WERI-Rb-1 (cell line): Measurements from ENCODE around the gene APC.
A peak's percentile ranks its signal among the peaks of the same experiment; 100 is the strongest.

Experiments
- DNase-seq: peaks from one replicate; pipeline ENCODE4 v3.0.0-alpha.2; 2020
- H3K27ac ChIP-seq: fragments of 250-450 bp; sonication (Bioruptor Pico); 2 replicates; pipeline ENCODE4 v1.5.1; 2020; ENCODE audit warnings: mild to moderate bottlenecking, moderate library complexity
- H3K27me3 ChIP-seq: fragments of 250-450 bp; sonication (Bioruptor Pico); 2 replicates; pipeline ENCODE4 v1.5.1; 2021; ENCODE audit warnings: mild to moderate bottlenecking, low read depth, moderate library complexity; ENCODE audit not compliant: insufficient read depth, severe bottlenecking
- H3K36me3 ChIP-seq: fragments of 250-450 bp; sonication (Bioruptor Pico); 2 replicates; pipeline ENCODE4 v1.5.1; 2020; ENCODE audit warnings: mild to moderate bottlenecking, moderate library complexity
- H3K4me3 ChIP-seq: 2 replicates; pipeline ENCODE4 v1.5.1; 2011; ENCODE audit warnings: low read depth, mild to moderate bottlenecking, control low read depth, low read length
- H3K9me3 ChIP-seq: fragments of 250-450 bp; sonication (Bioruptor Pico); 2 replicates; pipeline ENCODE4 v1.5.1; 2021; ENCODE audit warnings: mild to moderate bottlenecking, moderate library complexity; ENCODE audit not compliant: severe bottlenecking
- TF ChIP-seq, protein P1 (sequence below): IDR thresholded peaks from 2 replicates; pipeline ENCODE4 v1.5.1; 2011; ENCODE audit warnings: low read depth, mild to moderate bottlenecking, control low read depth, inconsistent platforms, low read length

The APC gene

DNA sequence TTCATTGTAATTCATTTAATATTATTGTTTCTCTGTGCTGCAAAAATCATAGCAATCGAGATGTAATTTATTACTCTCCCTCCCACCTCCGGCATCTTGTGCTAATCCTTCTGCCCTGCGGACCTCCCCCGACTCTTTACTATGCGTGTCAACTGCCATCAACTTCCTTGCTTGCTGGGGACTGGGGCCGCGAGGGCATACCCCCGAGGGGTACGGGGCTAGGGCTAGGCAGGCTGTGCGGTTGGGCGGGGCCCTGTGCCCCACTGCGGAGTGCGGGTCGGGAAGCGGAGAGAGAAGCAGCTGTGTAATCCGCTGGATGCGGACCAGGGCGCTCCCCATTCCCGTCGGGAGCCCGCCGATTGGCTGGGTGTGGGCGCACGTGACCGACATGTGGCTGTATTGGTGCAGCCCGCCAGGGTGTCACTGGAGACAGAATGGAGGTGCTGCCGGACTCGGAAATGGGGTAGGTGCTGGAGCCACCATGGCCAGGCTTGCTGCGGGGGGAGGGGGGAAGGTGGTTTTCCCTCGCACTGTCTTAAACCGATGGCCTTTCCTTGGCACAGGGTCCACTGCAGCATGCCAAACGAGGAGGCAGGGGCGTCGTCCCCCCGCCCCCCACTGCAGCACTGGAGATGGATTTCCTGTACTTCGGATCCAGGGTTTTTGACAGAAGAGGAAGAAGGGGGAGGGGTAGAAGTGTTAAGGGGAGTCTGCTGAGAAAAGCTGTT is at the start of gene APC:
TSS of gene APC (plus strand) at position 423 of the 728 bp plus-strand sequence. CDS start 17,006 bp downstream, outside the sequence.
- Histone ChIP-seq H3K9me3 (no peaks in the 10 kb centered on the region), H3K4me3 (peak within 1 kb of the TSS; percentile 93), H3K36me3 (no peaks in the 10 kb centered on the region), H3K27me3 (no peaks in the 10 kb centered on the region), H3K27ac (peak within 1 kb of the TSS; percentile 64)
- TF ChIP-seq, protein P1, sequence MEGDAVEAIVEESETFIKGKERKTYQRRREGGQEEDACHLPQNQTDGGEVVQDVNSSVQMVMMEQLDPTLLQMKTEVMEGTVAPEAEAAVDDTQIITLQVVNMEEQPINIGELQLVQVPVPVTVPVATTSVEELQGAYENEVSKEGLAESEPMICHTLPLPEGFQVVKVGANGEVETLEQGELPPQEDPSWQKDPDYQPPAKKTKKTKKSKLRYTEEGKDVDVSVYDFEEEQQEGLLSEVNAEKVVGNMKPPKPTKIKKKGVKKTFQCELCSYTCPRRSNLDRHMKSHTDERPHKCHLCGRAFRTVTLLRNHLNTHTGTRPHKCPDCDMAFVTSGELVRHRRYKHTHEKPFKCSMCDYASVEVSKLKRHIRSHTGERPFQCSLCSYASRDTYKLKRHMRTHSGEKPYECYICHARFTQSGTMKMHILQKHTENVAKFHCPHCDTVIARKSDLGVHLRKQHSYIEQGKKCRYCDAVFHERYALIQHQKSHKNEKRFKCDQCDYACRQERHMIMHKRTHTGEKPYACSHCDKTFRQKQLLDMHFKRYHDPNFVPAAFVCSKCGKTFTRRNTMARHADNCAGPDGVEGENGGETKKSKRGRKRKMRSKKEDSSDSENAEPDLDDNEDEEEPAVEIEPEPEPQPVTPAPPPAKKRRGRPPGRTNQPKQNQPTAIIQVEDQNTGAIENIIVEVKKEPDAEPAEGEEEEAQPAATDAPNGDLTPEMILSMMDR, result no peak
- peak; percentile 93 for DNase-seq

DNA sequence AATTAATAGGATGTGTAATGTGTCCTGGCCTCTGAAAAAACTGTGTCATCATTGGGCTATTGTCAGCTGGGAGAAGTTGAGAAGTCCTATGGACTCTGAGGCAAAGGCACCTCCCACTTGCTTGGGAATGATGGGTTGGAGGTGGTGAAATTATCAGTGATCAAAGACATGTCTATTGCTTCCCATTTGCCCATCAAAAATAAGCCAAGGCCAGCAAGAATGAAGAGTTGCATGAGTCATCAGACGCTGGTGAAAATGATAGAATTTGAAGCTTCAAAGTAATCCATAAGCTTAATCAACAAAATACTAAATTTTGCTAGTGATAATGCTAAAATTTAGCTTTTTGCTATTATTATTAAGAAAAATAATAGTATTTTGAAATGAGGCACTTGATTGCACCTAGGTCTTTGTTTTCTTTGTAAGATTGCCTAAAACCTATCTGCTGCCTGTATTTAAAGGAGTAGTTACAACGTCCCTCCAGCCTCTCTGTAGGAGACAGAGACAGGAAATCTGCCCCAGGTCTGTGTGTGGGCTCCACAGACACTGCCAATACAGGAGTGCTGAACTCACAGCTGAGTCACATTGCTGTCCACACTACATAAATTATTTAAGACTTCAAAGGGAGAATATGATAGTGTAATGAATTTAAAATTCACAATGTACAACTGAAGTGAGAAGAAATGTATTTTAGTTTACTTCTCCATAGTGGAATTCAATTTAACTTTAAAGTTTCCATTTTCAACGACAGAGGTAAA is 48.4 kb upstream of the APC start:
- H3K36me3 ChIP-seq, result no peaks in the 10 kb centered on the region

DNA sequence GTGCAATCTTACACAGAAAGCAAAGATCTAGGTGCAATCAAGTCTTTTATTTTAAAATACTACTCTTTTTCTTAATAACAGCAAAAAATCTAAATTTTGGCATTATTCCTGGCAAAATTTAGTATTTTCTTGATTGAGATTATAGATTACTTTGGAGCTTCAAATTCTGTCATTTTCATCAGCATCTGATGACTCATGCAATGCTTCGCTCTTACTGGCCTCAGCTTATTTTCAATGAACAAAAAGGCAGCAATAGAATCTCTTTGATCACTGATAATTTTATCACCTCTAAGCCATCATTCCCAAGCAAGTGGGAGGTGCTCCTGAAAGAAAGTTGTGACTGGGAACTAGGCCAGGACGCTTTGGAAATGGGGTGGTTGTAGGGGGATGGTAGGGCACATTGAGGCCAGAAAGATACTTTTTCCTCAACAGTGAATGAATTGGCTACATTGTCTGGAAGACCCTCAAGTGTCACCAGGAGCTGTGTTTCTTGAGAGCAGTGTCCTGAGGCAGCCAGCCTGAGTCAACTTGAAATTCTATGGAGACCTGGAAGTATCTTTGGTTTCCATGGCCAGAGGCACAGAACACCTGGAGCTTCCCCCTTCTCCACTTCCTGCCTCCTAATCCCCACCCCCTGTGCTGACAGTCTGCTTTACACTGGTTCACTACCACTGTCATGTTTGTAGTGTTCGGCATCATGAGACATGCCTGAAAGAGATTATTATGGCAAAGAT is 46.9 kb upstream of the APC start:
- Histone ChIP-seq H3K4me3 (no peak overlapping the region), H3K9me3 (no peaks in the 10 kb centered on the region), H3K27me3 (no peaks in the 10 kb centered on the region), H3K27ac (no peak overlapping the region), H3K36me3 (no peaks in the 10 kb centered on the region)
- TF ChIP-seq, protein P1, result no peak
- DNase-seq, result no peak

More for the DNA sequence above, 48.4 kb upstream of the APC start:
- Histone ChIP-seq H3K27me3 (no peaks in the 10 kb centered on the region), H3K4me3 (no peak overlapping the region), H3K27ac (no peak overlapping the region), H3K9me3 (no peaks in the 10 kb centered on the region)
- no peak for DNase-seq
- TF ChIP-seq, protein P1, result no peak

DNA sequence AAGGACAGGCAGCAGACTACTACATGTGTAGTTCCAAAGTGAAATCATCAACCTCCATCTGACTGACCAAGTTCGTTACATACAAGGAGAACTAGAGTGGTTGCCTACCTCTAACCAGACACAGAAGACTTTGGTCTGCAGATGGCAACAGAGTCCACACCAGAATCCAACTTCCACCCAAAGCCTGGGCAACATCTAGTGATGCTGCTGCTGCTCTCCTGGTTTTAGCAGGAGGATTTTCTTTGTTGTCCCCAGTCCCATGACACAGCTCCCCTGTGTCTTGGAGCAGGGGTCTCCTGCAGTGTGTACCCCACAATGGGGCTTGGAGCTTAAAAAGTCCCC is 46.4 kb upstream of the APC start:
- no peaks in the 10 kb centered on the region for H3K9me3 ChIP-seq
- H3K4me3 ChIP-seq, result no peak overlapping the region
- no peak for DNase-seq
- no peak overlapping the region for H3K27ac ChIP-seq
- no peaks in the 10 kb centered on the region for H3K36me3 ChIP-seq
- TF ChIP-seq, protein P1, result 0 out of 2 replicates have a peak, but pooled peaks have one; percentile 4
- H3K27me3 ChIP-seq, result no peaks in the 10 kb centered on the region

DNA sequence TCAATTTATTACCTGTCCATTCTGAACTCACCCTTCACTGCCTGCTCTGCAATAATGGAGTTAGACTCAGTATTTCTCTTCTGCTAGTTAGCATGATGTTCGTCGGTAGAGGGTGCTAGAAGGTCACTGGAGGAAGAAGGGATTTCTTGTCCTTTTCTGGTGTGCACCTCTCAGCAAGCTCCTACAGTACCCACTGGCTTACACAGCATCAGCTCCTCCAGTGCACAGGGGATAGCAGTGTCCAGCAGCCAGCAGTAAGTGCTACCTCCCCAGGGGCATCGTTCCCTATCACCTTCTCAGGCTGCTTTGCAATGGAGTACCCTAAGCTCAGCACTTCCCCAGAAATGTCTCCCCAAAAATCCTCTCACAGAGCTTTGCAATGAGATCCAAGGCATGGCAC is 45.9 kb upstream of the APC start:
- no peaks in the 10 kb centered on the region for H3K27me3 ChIP-seq
- TF ChIP-seq, protein P1, result peak; percentile 62
- no peak overlapping the region for H3K27ac ChIP-seq
- peak; percentile 56 for DNase-seq
- H3K4me3 ChIP-seq, result no peak overlapping the region
- H3K9me3 ChIP-seq, result no peaks in the 10 kb centered on the region
- H3K36me3 ChIP-seq, result no peaks in the 10 kb centered on the region
